Liver (tissue), 9 donors: ENCODE measurements around the gene BFSP2. TPM values are rescaled to one million over a fixed set of nuclear protein-coding genes. Genes with fewer than 3 reads are reported as not detected.

ENCODE experiments used
- DNase-seq: peaks from one replicate; pipeline ENCODE4 v3.0.0-alpha.2; 2017; ENCODE audit warnings: low spot score
- H3K27ac ChIP-seq, 2 donors: one replicate each; pipeline ENCODE4 v1.7.0; 2013; ENCODE audit warnings: inconsistent platforms in 2 of 2, low read length in 2 of 2, control low read depth in 1 of 2, low read depth in 1 of 2, mild to moderate bottlenecking in 1 of 2
- H3K27me3 ChIP-seq, 4 donors: one replicate each; pipeline versions ENCODE4 v1.6.1 to v1.7.0; 2013; ENCODE audit warnings: low read length in 3 of 4, inconsistent platforms in 1 of 4, mild to moderate bottlenecking in 1 of 4, moderate library complexity in 1 of 4; ENCODE audit not compliant: control insufficient read depth in 4 of 4, insufficient read depth in 4 of 4
- H3K36me3 ChIP-seq, 4 donors: one replicate each; pipeline versions ENCODE4 v1.6.1 to v1.7.0; 2013; ENCODE audit warnings: low read length in 3 of 4, mild to moderate bottlenecking in 3 of 4, low read depth in 1 of 4, moderate library complexity in 1 of 4; ENCODE audit not compliant: control insufficient read depth in 4 of 4, insufficient read depth in 3 of 4
- H3K4me1 ChIP-seq, 4 donors: one replicate each; pipeline versions ENCODE4 v1.6.1 to v1.7.0; 2013; ENCODE audit warnings: low read length in 3 of 4, mild to moderate bottlenecking in 3 of 4, moderate library complexity in 1 of 4; ENCODE audit not compliant: control insufficient read depth in 4 of 4, insufficient read depth in 4 of 4
- H3K4me3 ChIP-seq, 3 donors: one replicate each; pipeline versions ENCODE4 v1.6.1 to v1.7.0; 2013; ENCODE audit warnings: low read length in 3 of 3, control low read depth in 1 of 3, low read depth in 1 of 3, mild to moderate bottlenecking in 1 of 3
- H3K9ac ChIP-seq, 2 donors: one replicate each; pipeline ENCODE4 v1.7.0; 2013; ENCODE audit warnings: low read length in 2 of 2, mild to moderate bottlenecking in 2 of 2, moderate library complexity in 2 of 2, control low read depth in 1 of 2, low read depth in 1 of 2
- H3K9me3 ChIP-seq, 4 donors: one replicate each; pipeline versions ENCODE4 v1.6.1 to v1.7.0; 2013; ENCODE audit warnings: low read length in 3 of 4; ENCODE audit not compliant: control insufficient read depth in 4 of 4
- EGR1 ChIP-seq, 2 donors: IDR thresholded peaks; 2 replicates each; pipeline ENCODE4 v1.6.1; 2016 to 2018; ENCODE audit warnings: antibody characterized with exemption in 2 of 2, low read depth in 2 of 2
- FOXA1 ChIP-seq: IDR thresholded peaks from 2 replicates; pipeline ENCODE4 v1.6.1; 2016; ENCODE audit warnings: antibody characterized with exemption
- FOXA2 ChIP-seq: IDR thresholded peaks from 2 replicates; pipeline ENCODE4 v1.6.1; 2016; ENCODE audit warnings: antibody characterized with exemption
- GABPA ChIP-seq, 2 donors: IDR thresholded peaks in 1 of 2; conservative IDR thresholded peaks in 1 of 2; 2 replicates each; pipeline ENCODE4 v1.6.1; 2016; ENCODE audit warnings: antibody characterized with exemption in 2 of 2, mild to moderate bottlenecking in 1 of 2, moderate library complexity in 1 of 2
- HNF4A ChIP-seq, 2 donors: conservative IDR thresholded peaks; 2 replicates each; pipeline ENCODE4 v1.6.1; 2016; ENCODE audit warnings: antibody characterized with exemption in 2 of 2, mild to moderate bottlenecking in 2 of 2
- HNF4G ChIP-seq: IDR thresholded peaks from 2 replicates; pipeline ENCODE4 v1.6.1; 2016; ENCODE audit warnings: antibody characterized with exemption
- JUND ChIP-seq, 2 donors: IDR thresholded peaks; 2 replicates each; pipeline ENCODE4 v1.6.1; 2016; ENCODE audit warnings: antibody characterized with exemption in 2 of 2
- NR2F2 ChIP-seq: IDR thresholded peaks from 2 replicates; pipeline ENCODE4 v1.6.1; 2016; ENCODE audit warnings: antibody characterized with exemption
- RAD21 ChIP-seq, 2 donors: IDR thresholded peaks; 2 replicates each; pipeline ENCODE4 v1.6.1; 2016; ENCODE audit warnings: antibody characterized with exemption in 2 of 2, mild to moderate bottlenecking in 2 of 2
- RXRA ChIP-seq, 2 donors: IDR thresholded peaks; 2 replicates each; pipeline ENCODE4 v1.6.1; 2017 to 2018; ENCODE audit warnings: antibody characterized with exemption in 2 of 2, mild to moderate bottlenecking in 1 of 2
- TAF1 ChIP-seq: conservative IDR thresholded peaks from 2 replicates; pipeline ENCODE4 v1.6.1; 2016; ENCODE audit warnings: antibody characterized with exemption, mild to moderate bottlenecking
- YY1 ChIP-seq: IDR thresholded peaks from 2 replicates; pipeline ENCODE4 v1.6.1; 2016; ENCODE audit warnings: antibody characterized with exemption, mild to moderate bottlenecking
- WGBS: extraction: QIAGEN DNeasy Blood & Tissue Kit; methylation state at CpG from one replicate; pipeline ENCODE4 v1.1.7; 2013; 5-methylcytosine and 5-hydroxymethylcytosine counted together
- polyA plus RNA-seq, 2 donors: library from polyadenylated mRNA; stranded (reverse) in 1 of 2; unstranded in 1 of 2; fragments of 200-250 nt in 1 of 2; fragments of >200 nt in 1 of 2; fragmentation: Nextera tagmentation in 1 of 2; extraction: Ambion mirVana in 1 of 2; gene quantifications; one replicate each; pipeline versions ENCODE4 v1.2.1 to v1.2.3, GENCODE V29; 2013 to 2015
- total RNA-seq, 2 donors: library from RNA; depleted of rRNA; stranded (reverse); fragments of >200 nt; gene quantifications; one replicate each; pipeline ENCODE4 v1.2.3, GENCODE V29; 2014
- TF ChIP-seq, protein P1 (sequence below): IDR thresholded peaks from 2 replicates; pipeline ENCODE4 v1.6.1; 2016; ENCODE audit warnings: antibody characterized with exemption, mild to moderate bottlenecking
- TF ChIP-seq, protein P2 (sequence below): IDR thresholded peaks from 2 replicates; pipeline ENCODE4 v1.6.1; 2016; ENCODE audit warnings: antibody characterized with exemption
- TF ChIP-seq, protein P3 (sequence below): IDR thresholded peaks from 2 replicates; pipeline ENCODE4 v1.6.1; 2016; ENCODE audit warnings: antibody characterized with exemption
- TF ChIP-seq, protein P4 (sequence below): IDR thresholded peaks from 2 replicates; pipeline ENCODE4 v1.6.1; 2016; ENCODE audit warnings: antibody characterized with exemption
- TF ChIP-seq, protein P5 (sequence below): fragments of 150-350 bp; IDR thresholded peaks from 2 replicates; pipeline ENCODE4 v1.5.1; 2017; ENCODE audit warnings: improper control_type of control experiment, low read depth, low read length; ENCODE audit not compliant: missing input control
- donor health status: healthy.
- donor health status: healthy.
- donor health status: healthy.
- donor health status: healthy.
- donor health status: healthy.

The BFSP2 gene
- total and polyA plus RNA-seq, 4 donors: 0.42 TPM; not detected in 3

DNA sequence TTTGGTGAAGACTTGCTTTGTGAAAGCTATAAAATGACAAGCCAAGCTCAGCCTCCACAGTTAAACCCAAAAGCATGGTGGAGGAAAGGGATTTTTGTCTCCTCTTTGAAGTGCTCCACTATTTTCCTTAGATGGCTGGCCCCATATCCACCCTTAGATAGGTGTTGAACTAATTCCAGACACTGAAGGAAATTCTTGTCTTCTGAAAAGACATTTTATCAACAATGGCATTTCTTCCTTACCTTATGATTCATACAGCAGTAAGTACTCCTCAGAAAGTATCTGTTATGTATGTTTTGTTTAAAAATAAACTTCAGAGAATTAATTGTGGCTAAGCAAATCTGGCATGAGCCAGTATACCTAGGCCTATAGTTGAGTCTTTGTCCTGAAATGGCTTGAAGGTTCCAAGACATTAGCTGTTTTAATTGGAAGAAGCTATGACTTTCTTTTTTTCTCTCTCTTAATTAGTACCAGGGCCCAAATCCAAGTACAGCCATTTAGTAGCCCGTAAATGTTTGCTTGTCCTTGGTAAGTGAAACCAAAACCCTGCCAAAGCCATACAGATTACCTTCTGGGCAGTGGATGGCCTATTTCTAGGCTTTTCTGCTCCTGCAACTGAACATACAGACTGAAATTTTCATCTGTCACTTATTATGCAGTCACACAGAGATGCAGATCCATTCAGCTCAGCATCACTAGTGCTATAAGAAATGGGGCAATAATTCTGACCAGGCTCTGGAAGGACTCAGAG, 5.1 kb upstream of the BFSP2 start:
- Histone ChIP-seq H3K4me1 (no peaks in the 10 kb centered on the region), H3K4me3 (no peak overlapping the region), H3K9ac (no peak overlapping the region), H3K27me3 (no peaks in the 10 kb centered on the region), H3K9me3 (no peaks in the 10 kb centered on the region), H3K27ac (no peak overlapping the region), H3K36me3 (no peaks in the 10 kb centered on the region)
- DNase-seq: no peak
- TF ChIP-seq RXRA (IDR thresholded peaks at IDR 0.05): no peak
- no peak for TF ChIP-seq TAF1
- TF ChIP-seq, protein P1, sequence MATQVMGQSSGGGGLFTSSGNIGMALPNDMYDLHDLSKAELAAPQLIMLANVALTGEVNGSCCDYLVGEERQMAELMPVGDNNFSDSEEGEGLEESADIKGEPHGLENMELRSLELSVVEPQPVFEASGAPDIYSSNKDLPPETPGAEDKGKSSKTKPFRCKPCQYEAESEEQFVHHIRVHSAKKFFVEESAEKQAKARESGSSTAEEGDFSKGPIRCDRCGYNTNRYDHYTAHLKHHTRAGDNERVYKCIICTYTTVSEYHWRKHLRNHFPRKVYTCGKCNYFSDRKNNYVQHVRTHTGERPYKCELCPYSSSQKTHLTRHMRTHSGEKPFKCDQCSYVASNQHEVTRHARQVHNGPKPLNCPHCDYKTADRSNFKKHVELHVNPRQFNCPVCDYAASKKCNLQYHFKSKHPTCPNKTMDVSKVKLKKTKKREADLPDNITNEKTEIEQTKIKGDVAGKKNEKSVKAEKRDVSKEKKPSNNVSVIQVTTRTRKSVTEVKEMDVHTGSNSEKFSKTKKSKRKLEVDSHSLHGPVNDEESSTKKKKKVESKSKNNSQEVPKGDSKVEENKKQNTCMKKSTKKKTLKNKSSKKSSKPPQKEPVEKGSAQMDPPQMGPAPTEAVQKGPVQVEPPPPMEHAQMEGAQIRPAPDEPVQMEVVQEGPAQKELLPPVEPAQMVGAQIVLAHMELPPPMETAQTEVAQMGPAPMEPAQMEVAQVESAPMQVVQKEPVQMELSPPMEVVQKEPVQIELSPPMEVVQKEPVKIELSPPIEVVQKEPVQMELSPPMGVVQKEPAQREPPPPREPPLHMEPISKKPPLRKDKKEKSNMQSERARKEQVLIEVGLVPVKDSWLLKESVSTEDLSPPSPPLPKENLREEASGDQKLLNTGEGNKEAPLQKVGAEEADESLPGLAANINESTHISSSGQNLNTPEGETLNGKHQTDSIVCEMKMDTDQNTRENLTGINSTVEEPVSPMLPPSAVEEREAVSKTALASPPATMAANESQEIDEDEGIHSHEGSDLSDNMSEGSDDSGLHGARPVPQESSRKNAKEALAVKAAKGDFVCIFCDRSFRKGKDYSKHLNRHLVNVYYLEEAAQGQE: no peak
- no peak for TF ChIP-seq GABPA (IDR thresholded peaks at IDR 0.05 in 1 of 2, conservative IDR thresholded peaks at IDR 0.05 in 1 of 2)
- TF ChIP-seq, protein P2, sequence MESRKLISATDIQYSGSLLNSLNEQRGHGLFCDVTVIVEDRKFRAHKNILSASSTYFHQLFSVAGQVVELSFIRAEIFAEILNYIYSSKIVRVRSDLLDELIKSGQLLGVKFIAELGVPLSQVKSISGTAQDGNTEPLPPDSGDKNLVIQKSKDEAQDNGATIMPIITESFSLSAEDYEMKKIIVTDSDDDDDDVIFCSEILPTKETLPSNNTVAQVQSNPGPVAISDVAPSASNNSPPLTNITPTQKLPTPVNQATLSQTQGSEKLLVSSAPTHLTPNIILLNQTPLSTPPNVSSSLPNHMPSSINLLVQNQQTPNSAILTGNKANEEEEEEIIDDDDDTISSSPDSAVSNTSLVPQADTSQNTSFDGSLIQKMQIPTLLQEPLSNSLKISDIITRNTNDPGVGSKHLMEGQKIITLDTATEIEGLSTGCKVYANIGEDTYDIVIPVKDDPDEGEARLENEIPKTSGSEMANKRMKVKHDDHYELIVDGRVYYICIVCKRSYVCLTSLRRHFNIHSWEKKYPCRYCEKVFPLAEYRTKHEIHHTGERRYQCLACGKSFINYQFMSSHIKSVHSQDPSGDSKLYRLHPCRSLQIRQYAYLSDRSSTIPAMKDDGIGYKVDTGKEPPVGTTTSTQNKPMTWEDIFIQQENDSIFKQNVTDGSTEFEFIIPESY: no peak
- no peak for TF ChIP-seq FOXA1
- no peak for TF ChIP-seq YY1
- TF ChIP-seq JUND (IDR thresholded peaks at IDR 0.05): no peak
- no peak for TF ChIP-seq RAD21 (IDR thresholded peaks at IDR 0.05)
- no peak for TF ChIP-seq HNF4A (conservative IDR thresholded peaks at IDR 0.05)
- WGBS: 54% methylated on average over 1 of the region's 1 CpG

DNA sequence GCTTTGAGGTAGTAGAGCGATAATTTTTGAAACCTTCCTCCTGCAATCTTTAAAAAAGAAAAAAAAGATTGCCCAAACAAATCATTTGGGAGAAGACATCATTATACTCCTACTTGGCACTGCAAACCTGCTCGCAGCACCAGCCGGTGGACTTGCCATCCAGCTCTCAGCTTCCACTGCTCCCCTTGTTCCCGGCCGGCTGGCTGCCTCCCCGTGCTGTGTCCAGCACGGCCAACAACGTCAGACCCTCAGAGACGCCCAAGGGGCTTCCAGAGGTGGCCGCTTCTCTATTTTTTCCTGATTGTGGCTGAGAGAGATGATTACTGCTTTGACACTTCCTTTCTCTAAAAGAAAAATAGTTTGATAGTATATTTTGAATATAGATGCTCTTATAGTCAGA, 3.0 kb upstream of the BFSP2 start:
- TF ChIP-seq GABPA (IDR thresholded peaks at IDR 0.05 in 1 of 2, conservative IDR thresholded peaks at IDR 0.05 in 1 of 2): no peak
- TF ChIP-seq, protein P3, sequence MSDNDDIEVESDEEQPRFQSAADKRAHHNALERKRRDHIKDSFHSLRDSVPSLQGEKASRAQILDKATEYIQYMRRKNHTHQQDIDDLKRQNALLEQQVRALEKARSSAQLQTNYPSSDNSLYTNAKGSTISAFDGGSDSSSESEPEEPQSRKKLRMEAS: no peak
- TF ChIP-seq TAF1: no peak
- TF ChIP-seq HNF4A (conservative IDR thresholded peaks at IDR 0.05): no peak
- no peak for TF ChIP-seq NR2F2
- TF ChIP-seq, protein P1: no peak
- no peak for TF ChIP-seq FOXA2
- TF ChIP-seq, protein P2: no peak
- TF ChIP-seq HNF4G: no peak
- TF ChIP-seq, protein P4, sequence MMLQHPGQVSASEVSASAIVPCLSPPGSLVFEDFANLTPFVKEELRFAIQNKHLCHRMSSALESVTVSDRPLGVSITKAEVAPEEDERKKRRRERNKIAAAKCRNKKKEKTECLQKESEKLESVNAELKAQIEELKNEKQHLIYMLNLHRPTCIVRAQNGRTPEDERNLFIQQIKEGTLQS: no peak
- TF ChIP-seq RXRA (IDR thresholded peaks at IDR 0.05): no peak
- no peak for TF ChIP-seq RAD21 (IDR thresholded peaks at IDR 0.05)
- TF ChIP-seq EGR1 (IDR thresholded peaks at IDR 0.05; ENCODE audit: low read depth in 2 of 2): no peak
- TF ChIP-seq, protein P5, sequence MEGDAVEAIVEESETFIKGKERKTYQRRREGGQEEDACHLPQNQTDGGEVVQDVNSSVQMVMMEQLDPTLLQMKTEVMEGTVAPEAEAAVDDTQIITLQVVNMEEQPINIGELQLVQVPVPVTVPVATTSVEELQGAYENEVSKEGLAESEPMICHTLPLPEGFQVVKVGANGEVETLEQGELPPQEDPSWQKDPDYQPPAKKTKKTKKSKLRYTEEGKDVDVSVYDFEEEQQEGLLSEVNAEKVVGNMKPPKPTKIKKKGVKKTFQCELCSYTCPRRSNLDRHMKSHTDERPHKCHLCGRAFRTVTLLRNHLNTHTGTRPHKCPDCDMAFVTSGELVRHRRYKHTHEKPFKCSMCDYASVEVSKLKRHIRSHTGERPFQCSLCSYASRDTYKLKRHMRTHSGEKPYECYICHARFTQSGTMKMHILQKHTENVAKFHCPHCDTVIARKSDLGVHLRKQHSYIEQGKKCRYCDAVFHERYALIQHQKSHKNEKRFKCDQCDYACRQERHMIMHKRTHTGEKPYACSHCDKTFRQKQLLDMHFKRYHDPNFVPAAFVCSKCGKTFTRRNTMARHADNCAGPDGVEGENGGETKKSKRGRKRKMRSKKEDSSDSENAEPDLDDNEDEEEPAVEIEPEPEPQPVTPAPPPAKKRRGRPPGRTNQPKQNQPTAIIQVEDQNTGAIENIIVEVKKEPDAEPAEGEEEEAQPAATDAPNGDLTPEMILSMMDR: no peak
- WGBS: 88% methylated on average over 10 of the region's 10 CpGs
- H3K9ac ChIP-seq: no peak overlapping the region
- H3K4me3 ChIP-seq: no peak overlapping the region
- no peaks in the 10 kb centered on the region for H3K4me1 ChIP-seq
- no peaks in the 10 kb centered on the region for H3K36me3 ChIP-seq
- no peaks in the 10 kb centered on the region for H3K9me3 ChIP-seq
- H3K27me3 ChIP-seq: no peaks in the 10 kb centered on the region
- DNase-seq: no peak
- H3K27ac ChIP-seq: no peak overlapping the region
